Calu3 (cell line): ENCODE measurements around the gene TAF4B. TPM values are rescaled to one million over a fixed set of nuclear protein-coding genes. Genes with fewer than 3 reads are reported as not detected.
A peak's percentile ranks its signal among the peaks of the same experiment; 100 is the strongest.

Source experiments
- BruUV-seq: library from RNA; stranded (reverse); fragments of 400-500 nt; replicated peaks from 2 replicates; lab custom pipeline; 2021; lab: Mats Ljungman, UMichigan
- CTCF ChIA-PET: fragments of 300-600 bp; sonication (Branson Sonifier 250); formaldehyde crosslinking; loops from one replicate; lab custom pipeline; 2022; ENCODE audit warnings: antibody characterized with exemption; lab: Charles Lee
- DNase-seq: peaks from one replicate; pipeline ENCODE4 v3.0.0; 2022
- H3K27ac Mint-ChIP-seq: one replicate; pipeline ENCODE4 v1.8.0; 2022; ENCODE audit warnings: mixed read lengths; ENCODE audit not compliant: unreplicated experiment
- H3K27me3 Mint-ChIP-seq: one replicate; pipeline ENCODE4 v1.8.0; 2022; ENCODE audit warnings: mixed read lengths; ENCODE audit not compliant: unreplicated experiment
- H3K36me3 Mint-ChIP-seq: one replicate; pipeline ENCODE4 v1.8.0; 2022; ENCODE audit warnings: mild to moderate bottlenecking, moderate library complexity, mixed read lengths; ENCODE audit not compliant: insufficient read depth, unreplicated experiment
- H3K4me1 Mint-ChIP-seq: one replicate; pipeline ENCODE4 v1.8.0; 2022; ENCODE audit warnings: mild to moderate bottlenecking, low read depth, mixed read lengths; ENCODE audit not compliant: unreplicated experiment
- H3K4me3 Mint-ChIP-seq: one replicate; pipeline ENCODE4 v1.8.0; 2022; ENCODE audit warnings: mild to moderate bottlenecking, low read depth, moderate library complexity, mixed read lengths; ENCODE audit not compliant: unreplicated experiment
- H3K9me3 Mint-ChIP-seq: one replicate; pipeline ENCODE4 v1.8.0; 2022; ENCODE audit warnings: low read depth, mixed read lengths; ENCODE audit not compliant: unreplicated experiment
- intact Hi-C: fragments of 100-400 bp; cut with micrococcal nuclease; formaldehyde crosslinking; loops from one replicate; pipeline ENCODE4 v1.10.0; 2022; ENCODE audit not compliant: unreplicated experiment
- total RNA-seq: library from RNA; stranded (reverse); gene quantifications from 2 replicates; pipeline ENCODE4 v1.2.3, GENCODE V29; 2022
- TF ChIP-seq, protein P1 (sequence below): fragments of 200-600 bp; IDR thresholded peaks from one replicate; pipeline ENCODE4 v1.8.0; 2022; ENCODE audit warnings: antibody characterized with exemption; ENCODE audit not compliant: unreplicated experiment

The TAF4B gene
- total RNA-seq, 1 experiment from 2014 or later = 9.6 TPM

DNA sequence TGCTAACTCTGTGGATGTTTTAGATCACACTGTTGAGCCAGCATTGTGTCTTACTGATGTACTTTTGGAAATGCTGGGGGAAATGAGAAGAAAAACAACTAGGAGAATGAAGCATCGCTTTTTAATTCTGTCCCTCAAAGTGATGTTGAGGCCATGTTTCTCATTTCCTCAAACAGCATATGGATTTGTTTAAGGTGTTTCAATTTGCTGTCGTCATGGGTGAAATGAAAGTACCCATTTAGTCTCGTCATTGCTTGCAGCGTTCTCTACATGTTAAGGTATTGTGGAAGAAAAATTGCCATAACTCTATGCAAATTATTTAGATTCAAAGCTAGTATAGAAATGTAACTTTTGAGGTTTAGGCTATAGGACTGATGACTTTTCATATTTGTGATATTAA lies 170.8 kb downstream of the TAF4B start:
- H3K27ac Mint-ChIP-seq = no peak overlapping the region
- CTCF ChIA-PET = no interaction called here
- TF ChIP-seq, protein P1, sequence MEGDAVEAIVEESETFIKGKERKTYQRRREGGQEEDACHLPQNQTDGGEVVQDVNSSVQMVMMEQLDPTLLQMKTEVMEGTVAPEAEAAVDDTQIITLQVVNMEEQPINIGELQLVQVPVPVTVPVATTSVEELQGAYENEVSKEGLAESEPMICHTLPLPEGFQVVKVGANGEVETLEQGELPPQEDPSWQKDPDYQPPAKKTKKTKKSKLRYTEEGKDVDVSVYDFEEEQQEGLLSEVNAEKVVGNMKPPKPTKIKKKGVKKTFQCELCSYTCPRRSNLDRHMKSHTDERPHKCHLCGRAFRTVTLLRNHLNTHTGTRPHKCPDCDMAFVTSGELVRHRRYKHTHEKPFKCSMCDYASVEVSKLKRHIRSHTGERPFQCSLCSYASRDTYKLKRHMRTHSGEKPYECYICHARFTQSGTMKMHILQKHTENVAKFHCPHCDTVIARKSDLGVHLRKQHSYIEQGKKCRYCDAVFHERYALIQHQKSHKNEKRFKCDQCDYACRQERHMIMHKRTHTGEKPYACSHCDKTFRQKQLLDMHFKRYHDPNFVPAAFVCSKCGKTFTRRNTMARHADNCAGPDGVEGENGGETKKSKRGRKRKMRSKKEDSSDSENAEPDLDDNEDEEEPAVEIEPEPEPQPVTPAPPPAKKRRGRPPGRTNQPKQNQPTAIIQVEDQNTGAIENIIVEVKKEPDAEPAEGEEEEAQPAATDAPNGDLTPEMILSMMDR = no peak
- DNase-seq = no peak
- no peaks in the 10 kb centered on the region for H3K4me1 Mint-ChIP-seq
- no peak overlapping the region for H3K4me3 Mint-ChIP-seq
- BruUV-seq = no TSS peak
- H3K9me3 Mint-ChIP-seq = no peaks in the 10 kb centered on the region
- H3K27me3 Mint-ChIP-seq = no peaks in the 10 kb centered on the region
- intact Hi-C loops = no loop called here
- H3K36me3 Mint-ChIP-seq = no peaks in the 10 kb centered on the region

DNA sequence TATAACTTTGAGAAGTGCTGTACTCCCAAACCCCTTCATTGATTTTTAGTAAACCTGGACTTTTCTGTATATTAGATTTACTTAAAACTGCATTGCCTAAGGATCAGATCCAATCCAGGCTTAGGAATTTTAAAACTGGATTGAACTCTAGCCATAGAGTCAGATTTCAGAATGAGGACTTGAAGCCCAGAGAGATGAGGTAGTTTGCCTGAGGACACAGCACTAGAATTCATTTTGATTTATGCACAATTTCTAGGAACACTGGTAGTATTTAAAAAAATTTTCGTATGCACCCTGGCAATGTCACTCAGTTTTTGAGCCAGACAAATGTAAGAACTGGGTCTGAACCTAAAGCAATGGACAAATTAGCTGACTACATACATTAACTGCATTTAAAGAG lies 177.2 kb downstream of the TAF4B start:
- intact Hi-C loops = loop anchor here (10.0 kb wide), 1 partner anchor 81 kb away; no protein-coding TSS in a partner anchor
- DNase-seq = no peak
- H3K4me3 Mint-ChIP-seq = no peak overlapping the region
- BruUV-seq = no TSS peak
- TF ChIP-seq, protein P1 = no peak
- no peaks in the 10 kb centered on the region for H3K27me3 Mint-ChIP-seq
- CTCF ChIA-PET = no interaction called here
- peaks cover 8% of the 10 kb centered on the region for H3K4me1 Mint-ChIP-seq
- no peak overlapping the region for H3K27ac Mint-ChIP-seq
- H3K36me3 Mint-ChIP-seq = peaks cover 3% of the 10 kb centered on the region
- H3K9me3 Mint-ChIP-seq = no peaks in the 10 kb centered on the region

DNA sequence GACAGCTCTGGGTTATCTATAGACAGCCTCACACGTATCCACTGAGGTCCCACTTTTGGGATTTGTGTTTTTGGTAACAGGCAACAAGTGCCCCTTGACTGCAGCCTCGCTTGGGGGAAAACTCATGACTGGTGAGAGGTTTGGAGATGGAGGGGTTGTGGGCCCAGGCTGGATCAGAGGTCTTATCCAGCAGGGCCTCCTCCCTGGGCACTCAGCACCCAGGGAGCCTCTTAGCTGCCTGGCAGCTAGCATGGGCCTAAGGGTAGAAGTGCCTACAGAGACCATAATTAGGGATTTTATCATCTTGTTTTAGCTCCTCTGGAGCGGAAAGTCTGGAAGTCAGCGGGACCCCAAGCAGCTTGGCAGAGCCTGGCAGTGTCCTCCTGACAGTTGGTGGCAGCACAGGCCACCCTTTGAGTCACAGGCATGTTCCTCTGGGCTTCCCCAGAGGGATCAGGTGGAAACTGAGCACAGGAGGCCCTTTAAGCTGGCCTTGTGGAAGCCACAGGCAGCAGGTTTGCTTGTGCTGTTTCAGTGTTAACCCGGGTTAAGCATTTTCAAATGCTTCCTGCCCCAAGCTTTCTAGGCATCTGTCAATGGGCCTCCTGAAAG lies 179.1 kb downstream of the TAF4B start:
- TF ChIP-seq, protein P1 = peak; percentile 37
- Mint-ChIP-seq H3K9me3 (no peaks in the 10 kb centered on the region), H3K4me3 (no peak overlapping the region), H3K36me3 (peaks cover 3% of the 10 kb centered on the region), H3K4me1 (peaks cover 8% of the 10 kb centered on the region), H3K27me3 (no peaks in the 10 kb centered on the region), H3K27ac (peak overlapping the region; percentile 16)
- DNase-seq = peak; percentile 73
- CTCF ChIA-PET = interaction anchor here (0.5 to 3.0 kb wide), 21 partner anchors 21 to 359 kb away, joined by 3 to 13 read pairs (median 4); no protein-coding TSS in a partner anchor
- BruUV-seq = no TSS peak
- intact Hi-C loops = loop anchor here (1.0 to 10.0 kb wide), 3 partner anchors 80 to 244 kb away; partner anchors contain the start of gene KCTD1

DNA sequence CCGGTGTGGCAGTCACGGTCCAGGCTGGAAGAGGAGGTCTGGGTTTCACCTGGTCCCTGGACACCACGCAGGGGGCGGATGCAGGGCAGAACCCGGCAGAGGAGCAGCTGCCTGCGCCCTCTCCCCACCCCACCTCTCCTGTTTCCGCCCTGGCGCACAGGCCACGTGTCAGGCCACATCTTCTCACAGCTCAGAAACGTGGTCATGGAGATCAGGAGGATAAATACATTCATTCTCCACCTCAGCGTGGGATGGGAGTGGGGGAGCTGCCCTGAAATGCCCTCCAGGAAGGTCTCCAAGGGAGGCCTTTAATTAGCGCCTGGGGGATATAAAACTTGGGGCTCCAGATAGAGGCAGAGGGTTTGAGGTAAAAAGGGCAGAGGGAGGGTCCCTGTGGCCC lies 180.1 kb downstream of the TAF4B start:
- no TSS peak for BruUV-seq
- no peak for DNase-seq
- peaks cover 3% of the 10 kb centered on the region for H3K36me3 Mint-ChIP-seq
- CTCF ChIA-PET = interaction anchor here (0.5 to 3.0 kb wide), 8 partner anchors 14 to 174 kb away, joined by 3 to 13 read pairs (median 6); no protein-coding TSS in a partner anchor
- peaks cover 8% of the 10 kb centered on the region for H3K4me1 Mint-ChIP-seq
- intact Hi-C loops = loop anchor here (5.0 to 10.0 kb wide), 2 partner anchors 78 to 141 kb away; partner anchors contain the start of gene KCTD1
- no peak overlapping the region for H3K4me3 Mint-ChIP-seq
- H3K27ac Mint-ChIP-seq = no peak overlapping the region
- no peaks in the 10 kb centered on the region for H3K27me3 Mint-ChIP-seq
- no peaks in the 10 kb centered on the region for H3K9me3 Mint-ChIP-seq
- TF ChIP-seq, protein P1 = no peak
